Right kidney (tissue), 9 donors: Measurements from ENCODE around the gene RBM25.
"Not testable (repeated sequence)": the region's sequence is repeated elsewhere in the genome, so short reads cannot be mapped to it uniquely, and the experiment has no call there.

ENCODE experiments used
- DNase-seq: peaks from one replicate; pipeline ENCODE4 v3.0.0-alpha.2; 2016
- long read RNA-seq, 8 donors: transcript quantifications; one replicate each; lab custom pipeline, GENCODE V29; 2026

Gene RBM25
- long read RNA-seq, donor 1, transcript RBM25-203 (9 exons, 2,470 nt): major isoform, 10 of 70 reads
- long read RNA-seq, donor 1, partial matches to known transcripts: 59 of 70 reads
- long read RNA-seq, donor 1, other reads (novel, unspliced or antisense): 0 of 70 reads
- long read RNA-seq, donor 2, partial matches to known transcripts: 0 of 3 reads
- long read RNA-seq, donor 2, other reads (novel, unspliced or antisense): 0 of 3 reads
- long read RNA-seq, donor 3, transcript RBM25-203 (9 exons, 2,470 nt): major isoform, 7 of 18 reads
- long read RNA-seq, donor 3, partial matches to known transcripts: 11 of 18 reads
- long read RNA-seq, donor 3, other reads (novel, unspliced or antisense): 0 of 18 reads
- long read RNA-seq, donor 4, transcript RBM25-203 (9 exons, 2,470 nt): major isoform, 12 of 190 reads
- long read RNA-seq, donor 4, partial matches to known transcripts: 176 of 190 reads
- long read RNA-seq, donor 4, other reads (novel, unspliced or antisense): 0 of 190 reads
- long read RNA-seq, donor 5, full-length matches to known transcripts: 9 of 32 reads
- long read RNA-seq, donor 5, partial matches to known transcripts: 23 of 32 reads
- long read RNA-seq, donor 5, other reads (novel, unspliced or antisense): 0 of 32 reads
- long read RNA-seq, donor 6, transcript RBM25-203 (9 exons, 2,470 nt): major isoform, 10 of 58 reads
- long read RNA-seq, donor 6, partial matches to known transcripts: 46 of 58 reads
- long read RNA-seq, donor 6, other reads (novel, unspliced or antisense): 0 of 58 reads
- long read RNA-seq, donor 7: 0 reads
- long read RNA-seq, donor 8, full-length matches to known transcripts: 14 of 69 reads
- long read RNA-seq, donor 8, partial matches to known transcripts: 55 of 69 reads
- long read RNA-seq, donor 8, other reads (novel, unspliced or antisense): 0 of 69 reads

- peak; percentile 96 for DNase-seq
Observed at GRCh38 chr14:73058224-73058921, at the start of gene RBM25. TSS of gene RBM25 (plus strand) at chr14:73058534. CDS start at chr14:73071642, 13,108 bp downstream.

GRCh38 chr14:73011189-73011588, 47.1 kb upstream of the RBM25 start:
- DNase-seq: not testable (repeated sequence)

GRCh38 chr14:73014105-73014504, 44.2 kb upstream of the RBM25 start:
- no peak for DNase-seq

- DNase-seq: not testable (repeated sequence)
Observed at GRCh38 chr14:73015552-73015951, 42.8 kb upstream of the RBM25 start.

GRCh38 chr14:73016011-73016410, 42.3 kb upstream of the RBM25 start:
- not testable (repeated sequence) for DNase-seq

- DNase-seq: no peak
Observed at GRCh38 chr14:73022051-73022450, 36.3 kb upstream of the RBM25 start.

GRCh38 chr14:73025544-73025943, 32.8 kb upstream of the RBM25 start:
- no peak for DNase-seq

- peak; percentile 32 for DNase-seq
Observed at GRCh38 chr14:73026243-73026844, 32.0 kb upstream of the RBM25 start.

GRCh38 chr14:73026845-73027542, 31.3 kb upstream of the RBM25 start, which contains the start of gene ZFYVE1:
TSS of gene ZFYVE1 (minus strand) at chr14:73027106. CDS start at chr14:73024508, 2,598 bp downstream.
- DNase-seq: peak; percentile 90

GRCh38 chr14:73027546-73027945, 30.8 kb upstream of the RBM25 start:
- no peak for DNase-seq

- DNase-seq: no peak
Observed at GRCh38 chr14:73027984-73028383, 30.4 kb upstream of the RBM25 start.

GRCh38 chr14:73036706-73037450, 21.5 kb upstream of the RBM25 start:
- not testable (repeated sequence) for DNase-seq

GRCh38 chr14:73047808-73048207, 10.5 kb upstream of the RBM25 start:
- DNase-seq: no peak

- no peak for DNase-seq
Observed at GRCh38 chr14:73049428-73049827, 8.9 kb upstream of the RBM25 start.

GRCh38 chr14:73055251-73055650, 3.1 kb upstream of the RBM25 start:
- DNase-seq: no peak

- no peak for DNase-seq
Observed at GRCh38 chr14:73057944-73058223, 450 bp upstream of the RBM25 start.

- DNase-seq: peak; percentile 75
Observed at GRCh38 chr14:73058922-73059673, 764 bp downstream of the RBM25 start.

- DNase-seq: no peak
Observed at GRCh38 chr14:73069585-73069984, 11.3 kb downstream of the RBM25 start.

- no peak for DNase-seq
Observed at GRCh38 chr14:73091044-73091443, 32.7 kb downstream of the RBM25 start.

- DNase-seq: no peak
Observed at GRCh38 chr14:73097421-73097820, 39.1 kb downstream of the RBM25 start.
